ENCODE data around the gene TCEA2. TPM values are rescaled to one million over a fixed set of nuclear protein-coding genes. Genes with fewer than 3 reads are reported as not detected.

Gene TCEA2
- polyA plus RNA-seq, 3 donors: 15.7 to 24.3 (median 16.0) TPM

DNA sequence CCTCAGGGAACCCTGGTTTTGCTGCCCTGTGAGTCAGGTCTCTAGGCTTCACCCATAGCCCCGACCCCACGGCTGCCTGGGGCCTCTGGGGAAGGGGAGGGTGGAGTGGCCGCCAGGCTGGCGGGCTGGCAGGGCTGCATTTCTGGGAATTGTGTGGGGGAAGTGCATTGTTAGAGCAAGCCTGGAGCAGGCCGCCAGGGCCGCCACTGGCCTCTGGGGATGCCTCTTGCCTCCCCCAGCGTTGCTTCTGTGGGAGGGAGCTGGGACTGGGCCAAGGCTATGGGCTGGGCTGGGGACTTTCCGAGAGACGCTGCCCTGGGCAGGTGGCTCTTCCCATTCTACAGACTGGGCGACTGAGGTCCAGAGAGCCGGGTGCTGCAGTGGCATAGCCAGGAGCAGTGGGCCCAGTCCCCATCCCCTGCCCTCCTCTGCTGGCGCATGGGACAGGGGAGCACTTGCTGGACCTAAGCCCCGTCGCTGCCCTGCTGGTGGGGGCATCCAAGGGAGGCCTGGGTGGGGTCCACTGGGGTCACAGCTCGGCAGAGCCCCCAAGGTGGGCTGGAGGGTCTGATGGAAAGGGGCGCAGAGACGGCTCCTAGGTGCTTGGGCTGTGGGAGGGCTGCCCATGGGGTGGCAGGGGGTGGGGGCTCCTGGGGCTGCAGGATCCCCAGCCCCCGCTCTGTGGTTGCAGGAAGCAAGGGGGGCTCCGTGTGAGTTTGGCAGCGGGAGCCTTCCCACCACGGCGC lies 6.9 kb upstream of the TCEA2 start:
- Mint-ChIP-seq H3K27me3 (ENCODE audit: low read depth in 3 of 3) (peaks cover 38 to 66% (median 43%) of the 10 kb centered on the region in 3 donors), H3K9me3 (peaks cover 0 to 3% (median 0%) of the 10 kb centered on the region in 7 donors), H3K4me1 (peaks cover 19% of the 10 kb centered on the region), H3K36me3 (peaks cover 0 to 3% of the 10 kb centered on the region in 2 donors), H3K27ac (no peak overlapping the region), H3K4me3 (no peak overlapping the region)
- Histone ChIP-seq H3K27me3 (ENCODE audit: control insufficient read depth in 2 of 2, insufficient read depth in 2 of 2, low read length in 2 of 2) (peaks cover 0 to 40% of the 10 kb centered on the region in 2 donors), H4K20me1 (ENCODE audit: insufficient read depth, low read length) (no peaks in the 10 kb centered on the region), H3K4me2 (replicated peaks; ENCODE audit: extremely low read depth, low read length, poor library complexity, severe bottlenecking) (no peak overlapping the region), H3K4me1 (ENCODE audit: control insufficient read depth in 1 of 2, insufficient read depth in 2 of 2, low read length in 2 of 2) (peaks cover 10 to 14% of the 10 kb centered on the region in 2 donors), H3K79me2 (ENCODE audit: insufficient read depth, low read length) (no peaks in the 10 kb centered on the region), H2AFZ (ENCODE audit: insufficient read depth, low read depth, low read length, poor library complexity, severe bottlenecking) (no peak overlapping the region), H3K4me3 (replicated peaks in 1 of 3; ENCODE audit: low read depth in 2 of 3, low read length in 3 of 3) (no peak overlapping the region), H3K9ac (ENCODE audit: insufficient read depth, low read length, poor library complexity, severe bottlenecking) (no peak overlapping the region), H3K9me3 (replicated peaks in 1 of 2; ENCODE audit: control insufficient read depth in 1 of 2, insufficient read depth in 1 of 2, low read length in 2 of 2) (no peaks in the 10 kb centered on the region), H3K36me3 (replicated peaks in 1 of 2; ENCODE audit: control insufficient read depth in 1 of 2, insufficient read depth in 2 of 2, low read length in 2 of 2) (no peaks in the 10 kb centered on the region), H3K27ac (ENCODE audit: low read depth in 1 of 2, low read length in 2 of 2) (no peak overlapping the region)
- TF ChIP-seq, protein P1, sequence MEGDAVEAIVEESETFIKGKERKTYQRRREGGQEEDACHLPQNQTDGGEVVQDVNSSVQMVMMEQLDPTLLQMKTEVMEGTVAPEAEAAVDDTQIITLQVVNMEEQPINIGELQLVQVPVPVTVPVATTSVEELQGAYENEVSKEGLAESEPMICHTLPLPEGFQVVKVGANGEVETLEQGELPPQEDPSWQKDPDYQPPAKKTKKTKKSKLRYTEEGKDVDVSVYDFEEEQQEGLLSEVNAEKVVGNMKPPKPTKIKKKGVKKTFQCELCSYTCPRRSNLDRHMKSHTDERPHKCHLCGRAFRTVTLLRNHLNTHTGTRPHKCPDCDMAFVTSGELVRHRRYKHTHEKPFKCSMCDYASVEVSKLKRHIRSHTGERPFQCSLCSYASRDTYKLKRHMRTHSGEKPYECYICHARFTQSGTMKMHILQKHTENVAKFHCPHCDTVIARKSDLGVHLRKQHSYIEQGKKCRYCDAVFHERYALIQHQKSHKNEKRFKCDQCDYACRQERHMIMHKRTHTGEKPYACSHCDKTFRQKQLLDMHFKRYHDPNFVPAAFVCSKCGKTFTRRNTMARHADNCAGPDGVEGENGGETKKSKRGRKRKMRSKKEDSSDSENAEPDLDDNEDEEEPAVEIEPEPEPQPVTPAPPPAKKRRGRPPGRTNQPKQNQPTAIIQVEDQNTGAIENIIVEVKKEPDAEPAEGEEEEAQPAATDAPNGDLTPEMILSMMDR (IDR thresholded peaks at IDR 0.05): no peak
- WGBS (ENCODE audit: insufficient coverage): 43% methylated on average over 21 of the region's 22 CpGs
- DNase-seq: no peak
- intact Hi-C loops (cut with micrococcal nuclease): no loop called here

DNA sequence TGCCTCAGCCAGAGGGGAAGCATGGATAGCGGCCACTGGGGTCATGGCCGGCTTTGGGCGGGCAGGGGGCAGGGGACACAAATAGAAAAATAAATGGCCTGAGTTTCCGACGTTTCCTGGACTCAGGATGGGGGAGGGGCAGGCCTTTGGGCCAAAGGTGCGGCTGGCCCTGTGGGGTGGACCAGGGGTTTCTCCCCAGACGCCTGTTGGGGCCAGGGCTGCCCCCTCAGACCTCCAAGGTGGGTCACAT lies 6.4 kb upstream of the TCEA2 start:
- Histone ChIP-seq H3K9me3 (replicated peaks in 1 of 2; ENCODE audit: control insufficient read depth in 1 of 2, insufficient read depth in 1 of 2, low read length in 2 of 2) (no peaks in the 10 kb centered on the region), H3K79me2 (ENCODE audit: insufficient read depth, low read length) (no peaks in the 10 kb centered on the region), H3K4me2 (replicated peaks; ENCODE audit: extremely low read depth, low read length, poor library complexity, severe bottlenecking) (no peak overlapping the region), H2AFZ (ENCODE audit: insufficient read depth, low read depth, low read length, poor library complexity, severe bottlenecking) (no peak overlapping the region), H3K27ac (ENCODE audit: low read depth in 1 of 2, low read length in 2 of 2) (no peak overlapping the region), H3K4me3 (replicated peaks in 1 of 3; ENCODE audit: low read depth in 2 of 3, low read length in 3 of 3) (no peak overlapping the region), H3K4me1 (ENCODE audit: control insufficient read depth in 1 of 2, insufficient read depth in 2 of 2, low read length in 2 of 2) (peaks cover 10 to 14% of the 10 kb centered on the region in 2 donors), H4K20me1 (ENCODE audit: insufficient read depth, low read length) (no peaks in the 10 kb centered on the region), H3K9ac (ENCODE audit: insufficient read depth, low read length, poor library complexity, severe bottlenecking) (no peak overlapping the region), H3K36me3 (replicated peaks in 1 of 2; ENCODE audit: control insufficient read depth in 1 of 2, insufficient read depth in 2 of 2, low read length in 2 of 2) (no peaks in the 10 kb centered on the region), H3K27me3 (ENCODE audit: control insufficient read depth in 2 of 2, insufficient read depth in 2 of 2, low read length in 2 of 2) (peaks cover 0 to 39% of the 10 kb centered on the region in 2 donors)
- Mint-ChIP-seq H3K9me3 (peaks cover 0 to 3% (median 0%) of the 10 kb centered on the region in 7 donors), H3K4me3 (no peak overlapping the region), H3K36me3 (peaks cover 0 to 3% of the 10 kb centered on the region in 2 donors), H3K27ac (no peak overlapping the region), H3K27me3 (ENCODE audit: low read depth in 3 of 3) (peaks cover 35 to 61% (median 38%) of the 10 kb centered on the region in 3 donors), H3K4me1 (peaks cover 19% of the 10 kb centered on the region)
- TF ChIP-seq, protein P1 (IDR thresholded peaks at IDR 0.05): no peak
- intact Hi-C loops (cut with micrococcal nuclease): no loop called here
- WGBS (ENCODE audit: insufficient coverage): 60% methylated on average over 4 of the region's 7 CpGs
- no peak for DNase-seq

Measured in CD14-positive monocyte (primary cell).